Calu3 (cell line): ENCODE data around the gene ITPK1. TPM values are rescaled to one million over a fixed set of nuclear protein-coding genes. Genes with fewer than 3 reads are reported as not detected.

Source experiments
- BruUV-seq: library from RNA; stranded (reverse); fragments of 400-500 nt; replicated peaks from 2 replicates; lab custom pipeline; 2021; lab: Mats Ljungman, UMichigan
- CTCF ChIA-PET: fragments of 300-600 bp; sonication (Branson Sonifier 250); formaldehyde crosslinking; loops from one replicate; lab custom pipeline; 2022; ENCODE audit warnings: antibody characterized with exemption; lab: Charles Lee
- DNase-seq: peaks from one replicate; pipeline ENCODE4 v3.0.0; 2022
- H3K27ac Mint-ChIP-seq: one replicate; pipeline ENCODE4 v1.8.0; 2022; ENCODE audit warnings: mixed read lengths; ENCODE audit not compliant: unreplicated experiment
- H3K27me3 Mint-ChIP-seq: one replicate; pipeline ENCODE4 v1.8.0; 2022; ENCODE audit warnings: mixed read lengths; ENCODE audit not compliant: unreplicated experiment
- H3K36me3 Mint-ChIP-seq: one replicate; pipeline ENCODE4 v1.8.0; 2022; ENCODE audit warnings: mild to moderate bottlenecking, moderate library complexity, mixed read lengths; ENCODE audit not compliant: insufficient read depth, unreplicated experiment
- H3K4me1 Mint-ChIP-seq: one replicate; pipeline ENCODE4 v1.8.0; 2022; ENCODE audit warnings: mild to moderate bottlenecking, low read depth, mixed read lengths; ENCODE audit not compliant: unreplicated experiment
- H3K4me3 Mint-ChIP-seq: one replicate; pipeline ENCODE4 v1.8.0; 2022; ENCODE audit warnings: mild to moderate bottlenecking, low read depth, moderate library complexity, mixed read lengths; ENCODE audit not compliant: unreplicated experiment
- H3K9me3 Mint-ChIP-seq: one replicate; pipeline ENCODE4 v1.8.0; 2022; ENCODE audit warnings: low read depth, mixed read lengths; ENCODE audit not compliant: unreplicated experiment
- CTCF ChIP-seq: fragments of 200-600 bp; IDR thresholded peaks from one replicate; pipeline ENCODE4 v1.8.0; 2022; ENCODE audit warnings: antibody characterized with exemption; ENCODE audit not compliant: unreplicated experiment
- intact Hi-C: fragments of 100-400 bp; cut with micrococcal nuclease; formaldehyde crosslinking; loops from one replicate; pipeline ENCODE4 v1.10.0; 2022; ENCODE audit not compliant: unreplicated experiment
- total RNA-seq: library from RNA; stranded (reverse); gene quantifications from 2 replicates; pipeline ENCODE4 v1.2.3, GENCODE V29; 2022

Gene ITPK1
- total RNA-seq, 1 experiment from 2014 or later: 94.3 TPM

GRCh38 chr14:92967346-92967926, 148.3 kb downstream of the ITPK1 start:
- TF ChIP-seq CTCF: no peak
- CTCF ChIA-PET: no interaction called here

GRCh38 chr14:92965281-92965680, 150.4 kb downstream of the ITPK1 start:
- H3K36me3 Mint-ChIP-seq: no peaks in the 10 kb centered on the region
- no peak overlapping the region for H3K27ac Mint-ChIP-seq
- peaks cover 20% of the 10 kb centered on the region for H3K4me1 Mint-ChIP-seq
- intact Hi-C loops: loop anchor here (5.0 kb wide), 1 partner anchor 172 kb away; no protein-coding TSS in a partner anchor
- BruUV-seq: no TSS peak
- H3K9me3 Mint-ChIP-seq: no peaks in the 10 kb centered on the region
- H3K4me3 Mint-ChIP-seq: no peak overlapping the region
- DNase-seq: no peak
- CTCF ChIA-PET: no interaction called here
- no peak for TF ChIP-seq CTCF
- H3K27me3 Mint-ChIP-seq: no peaks in the 10 kb centered on the region

More at GRCh38 chr14:92967346-92967926, 148.3 kb downstream of the ITPK1 start:
- DNase-seq: no peak
- H3K9me3 Mint-ChIP-seq: no peaks in the 10 kb centered on the region
- no peaks in the 10 kb centered on the region for H3K36me3 Mint-ChIP-seq
- H3K4me1 Mint-ChIP-seq: peaks cover 20% of the 10 kb centered on the region
- no peak overlapping the region for H3K4me3 Mint-ChIP-seq
- H3K27ac Mint-ChIP-seq: no peak overlapping the region
- no TSS peak for BruUV-seq
- intact Hi-C loops: loop anchor here (5.0 kb wide), 1 partner anchor 170 kb away; no protein-coding TSS in a partner anchor
- H3K27me3 Mint-ChIP-seq: no peaks in the 10 kb centered on the region

- intact Hi-C loops: loop anchor here (5.0 kb wide), 1 partner anchor 173 kb away; no protein-coding TSS in a partner anchor
- Mint-ChIP-seq H3K27ac (no peak overlapping the region), H3K4me1 (peaks cover 20% of the 10 kb centered on the region), H3K4me3 (no peak overlapping the region), H3K27me3 (no peaks in the 10 kb centered on the region), H3K36me3 (no peaks in the 10 kb centered on the region), H3K9me3 (no peaks in the 10 kb centered on the region)
- CTCF ChIA-PET: interaction anchor here (1.4 kb wide), 1 partner anchor 149 kb away, joined by 4 read pairs; no protein-coding TSS in a partner anchor
- TF ChIP-seq CTCF: no peak
- no peak for DNase-seq
- BruUV-seq: no TSS peak
These were observed 151.3 kb downstream of the ITPK1 start for GRCh38 chr14:92964124-92965109.

- Mint-ChIP-seq H3K36me3 (no peaks in the 10 kb centered on the region), H3K4me3 (no peak overlapping the region), H3K27me3 (no peaks in the 10 kb centered on the region), H3K27ac (no peak overlapping the region), H3K9me3 (no peaks in the 10 kb centered on the region), H3K4me1 (peaks cover 20% of the 10 kb centered on the region)
- no TSS peak for BruUV-seq
- CTCF ChIA-PET: interaction anchor here (1.4 kb wide), 1 partner anchor 150 kb away, joined by 4 read pairs; no protein-coding TSS in a partner anchor
- intact Hi-C loops: no loop called here
- no peak for DNase-seq
- TF ChIP-seq CTCF: no peak
These were observed 152.2 kb downstream of the ITPK1 start for GRCh38 chr14:92963301-92964123.
